Keratinocyte (primary cell): Measurements from ENCODE around the gene NAT16.

Experiments used
- EZH2 ChIP-seq: IDR thresholded peaks from one replicate; pipeline ENCODE4 v1.6.1; 2012; ENCODE audit warnings: inconsistent platforms, mild to moderate bottlenecking, low read length, moderate library complexity
- TF ChIP-seq, protein P1 (sequence below), 3 experiments: IDR thresholded peaks in 1 of 3; conservative IDR thresholded peaks in 1 of 3; optimal IDR thresholded peaks in 1 of 3; 2 replicates in 2 of 3; 3 replicates in 1 of 3; pipeline versions ENCODE3 to v1.5.1; 2011; ENCODE audit warnings: low read length in 3 of 3, mild to moderate bottlenecking in 3 of 3, moderate library complexity in 2 of 3, control low read depth in 1 of 3, inconsistent platforms in 1 of 3; ENCODE audit not compliant: insufficient read depth in 2 of 3; ENCODE audit errors: extremely low read depth in 1 of 3

DNA sequence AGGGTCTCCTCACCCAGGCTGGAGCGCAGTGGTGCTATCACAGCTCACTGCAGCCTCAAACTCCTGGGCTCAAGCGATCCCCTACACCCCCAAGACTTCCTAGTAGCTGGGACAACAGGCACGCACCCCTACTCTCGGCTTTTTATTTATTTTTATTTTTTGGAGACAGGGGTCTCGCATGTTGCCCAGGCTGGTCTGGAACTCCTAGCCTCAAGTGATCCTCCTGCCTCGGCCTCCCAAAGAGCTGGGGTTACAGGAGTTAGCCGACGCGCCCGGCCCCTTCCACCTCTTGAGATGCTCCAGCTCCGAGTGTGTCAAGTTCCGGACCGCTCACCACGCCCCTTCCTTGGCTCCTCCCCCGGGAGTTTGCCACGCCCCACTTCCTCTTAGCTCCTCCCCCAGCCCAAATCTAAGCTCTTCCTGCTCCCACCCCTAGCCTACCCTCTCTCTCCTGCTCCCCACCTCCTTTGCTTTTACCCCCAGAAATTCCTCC is 6.3 kb downstream of the NAT16 start:
- TF ChIP-seq, protein P1, sequence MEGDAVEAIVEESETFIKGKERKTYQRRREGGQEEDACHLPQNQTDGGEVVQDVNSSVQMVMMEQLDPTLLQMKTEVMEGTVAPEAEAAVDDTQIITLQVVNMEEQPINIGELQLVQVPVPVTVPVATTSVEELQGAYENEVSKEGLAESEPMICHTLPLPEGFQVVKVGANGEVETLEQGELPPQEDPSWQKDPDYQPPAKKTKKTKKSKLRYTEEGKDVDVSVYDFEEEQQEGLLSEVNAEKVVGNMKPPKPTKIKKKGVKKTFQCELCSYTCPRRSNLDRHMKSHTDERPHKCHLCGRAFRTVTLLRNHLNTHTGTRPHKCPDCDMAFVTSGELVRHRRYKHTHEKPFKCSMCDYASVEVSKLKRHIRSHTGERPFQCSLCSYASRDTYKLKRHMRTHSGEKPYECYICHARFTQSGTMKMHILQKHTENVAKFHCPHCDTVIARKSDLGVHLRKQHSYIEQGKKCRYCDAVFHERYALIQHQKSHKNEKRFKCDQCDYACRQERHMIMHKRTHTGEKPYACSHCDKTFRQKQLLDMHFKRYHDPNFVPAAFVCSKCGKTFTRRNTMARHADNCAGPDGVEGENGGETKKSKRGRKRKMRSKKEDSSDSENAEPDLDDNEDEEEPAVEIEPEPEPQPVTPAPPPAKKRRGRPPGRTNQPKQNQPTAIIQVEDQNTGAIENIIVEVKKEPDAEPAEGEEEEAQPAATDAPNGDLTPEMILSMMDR (optimal IDR thresholded peaks at IDR 0.05 in 1 of 3, IDR thresholded peaks at IDR 0.05 in 1 of 3, conservative IDR thresholded peaks at IDR 0.05 in 1 of 3; ENCODE audit: extremely low read depth in 1 of 3, insufficient read depth in 2 of 3, low read length in 3 of 3): no peak
- TF ChIP-seq EZH2: no peak
